Panc1 (cell line): Measurements from ENCODE around the gene CDKAL1.

Experiments
- CTCF ChIP-seq: fragments of 450-650 bp; IDR thresholded peaks from 2 replicates; pipeline ENCODE4 v1.5.1; 2017; ENCODE audit warnings: mild to moderate bottlenecking
- POLR2AphosphoS5 ChIP-seq: IDR thresholded peaks from 2 replicates; pipeline ENCODE4 v1.6.1; 2012; ENCODE audit warnings: mild to moderate bottlenecking, low read depth, low read length, moderate library complexity
- SIN3A ChIP-seq: IDR thresholded peaks from 2 replicates; pipeline ENCODE4 v1.6.1; 2012; ENCODE audit warnings: low read depth, mild to moderate bottlenecking, low read length, moderate library complexity, borderline replicate concordance; ENCODE audit not compliant: insufficient read depth

- TF ChIP-seq CTCF = no peak
- TF ChIP-seq SIN3A = no peak
- no peak for TF ChIP-seq POLR2AphosphoS5
Observed at GRCh38 chr6:20605061-20605460, 70.8 kb downstream of the CDKAL1 start.
